ENCODE results near the gene EMILIN2. TPM values are rescaled to one million over a fixed set of nuclear protein-coding genes. Genes with fewer than 3 reads are reported as not detected.

The EMILIN2 gene
- total and polyA plus RNA-seq, 10 donors, result 7.5 to 47.7 (median 21.3) TPM

DNA sequence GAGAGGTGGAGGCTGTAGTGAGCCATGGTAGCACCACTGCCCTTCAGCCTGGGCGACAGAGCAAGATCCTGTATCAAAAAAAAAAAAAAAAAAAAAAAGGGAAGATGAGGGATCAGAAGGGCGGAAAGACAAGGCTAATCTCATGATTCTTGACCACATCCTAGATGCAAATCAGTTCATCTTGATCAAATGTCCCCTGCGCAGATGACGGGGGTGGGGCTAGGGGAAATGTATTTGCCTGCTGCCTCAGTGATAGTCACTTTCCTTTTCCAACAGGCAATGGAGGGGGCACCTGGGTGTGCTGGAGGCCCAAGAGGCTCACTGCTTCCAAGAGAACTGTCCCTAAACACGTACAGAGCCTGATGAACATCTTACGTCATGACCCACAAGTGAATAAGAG, 3.7 kb upstream of the EMILIN2 start:
- H3K27me3 ChIP-seq (replicated peaks in 1 of 7), result peaks cover 0 to 26% (median 13%) of the 10 kb centered on the region in 7 donors
- H3K9me3 ChIP-seq, result peaks cover 0 to 2% (median 0%) of the 10 kb centered on the region in 8 donors
- H3K27ac ChIP-seq, result peak overlapping the region in 1 of 8 donors; percentile 2
- WGBS, 5 donors, result 49 to 69% (median 66%) methylated on average over 5 to 6 of the region's 6 CpGs
- no peaks in the 10 kb centered on the region for H3K36me3 ChIP-seq
- H3K4me3 ChIP-seq, result no peak overlapping the region
- TF ChIP-seq POLR2A (IDR thresholded peaks at IDR 0.05) (no peak), POLR2AphosphoS5 (IDR thresholded peaks at IDR 0.05) (no peak)
- TF ChIP-seq, protein P1, sequence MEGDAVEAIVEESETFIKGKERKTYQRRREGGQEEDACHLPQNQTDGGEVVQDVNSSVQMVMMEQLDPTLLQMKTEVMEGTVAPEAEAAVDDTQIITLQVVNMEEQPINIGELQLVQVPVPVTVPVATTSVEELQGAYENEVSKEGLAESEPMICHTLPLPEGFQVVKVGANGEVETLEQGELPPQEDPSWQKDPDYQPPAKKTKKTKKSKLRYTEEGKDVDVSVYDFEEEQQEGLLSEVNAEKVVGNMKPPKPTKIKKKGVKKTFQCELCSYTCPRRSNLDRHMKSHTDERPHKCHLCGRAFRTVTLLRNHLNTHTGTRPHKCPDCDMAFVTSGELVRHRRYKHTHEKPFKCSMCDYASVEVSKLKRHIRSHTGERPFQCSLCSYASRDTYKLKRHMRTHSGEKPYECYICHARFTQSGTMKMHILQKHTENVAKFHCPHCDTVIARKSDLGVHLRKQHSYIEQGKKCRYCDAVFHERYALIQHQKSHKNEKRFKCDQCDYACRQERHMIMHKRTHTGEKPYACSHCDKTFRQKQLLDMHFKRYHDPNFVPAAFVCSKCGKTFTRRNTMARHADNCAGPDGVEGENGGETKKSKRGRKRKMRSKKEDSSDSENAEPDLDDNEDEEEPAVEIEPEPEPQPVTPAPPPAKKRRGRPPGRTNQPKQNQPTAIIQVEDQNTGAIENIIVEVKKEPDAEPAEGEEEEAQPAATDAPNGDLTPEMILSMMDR (IDR thresholded peaks at IDR 0.05 in 8 of 11, conservative IDR thresholded peaks at IDR 0.05 in 3 of 11), result no peak
- H3K4me1 ChIP-seq, result peaks cover 12 to 43% (median 25%) of the 10 kb centered on the region in 6 donors
- DNase-seq, result no peak
- intact Hi-C loops (cut with DNase I; ENCODE audit: low total_unique reads), result no loop called here

DNA sequence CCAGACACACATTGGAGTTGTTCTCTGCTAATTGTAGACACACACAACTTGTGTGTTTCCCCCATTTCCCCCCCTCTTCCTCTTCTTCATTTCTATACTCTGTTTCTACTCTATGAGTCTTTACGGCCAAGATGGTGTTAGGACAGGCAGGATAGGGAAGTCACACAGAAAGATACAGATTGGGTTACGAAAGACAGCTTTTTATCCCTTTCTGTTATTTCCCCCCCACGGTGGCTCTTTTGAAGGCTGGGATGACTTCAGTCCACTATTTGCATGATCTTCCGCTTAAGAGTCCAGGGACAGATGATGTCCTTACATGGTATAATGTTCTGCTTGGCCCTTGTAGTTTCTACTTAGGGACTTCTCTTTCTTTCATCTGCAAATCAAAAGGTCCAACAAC, 1.6 kb upstream of the EMILIN2 start:
- intact Hi-C loops (cut with DNase I; ENCODE audit: low total_unique reads), result no loop called here
- TF ChIP-seq POLR2AphosphoS5 (IDR thresholded peaks at IDR 0.05) (no peak), POLR2A (IDR thresholded peaks at IDR 0.05) (no peak)
- TF ChIP-seq, protein P1 (IDR thresholded peaks at IDR 0.05 in 8 of 11, conservative IDR thresholded peaks at IDR 0.05 in 3 of 11), result no peak

DNA sequence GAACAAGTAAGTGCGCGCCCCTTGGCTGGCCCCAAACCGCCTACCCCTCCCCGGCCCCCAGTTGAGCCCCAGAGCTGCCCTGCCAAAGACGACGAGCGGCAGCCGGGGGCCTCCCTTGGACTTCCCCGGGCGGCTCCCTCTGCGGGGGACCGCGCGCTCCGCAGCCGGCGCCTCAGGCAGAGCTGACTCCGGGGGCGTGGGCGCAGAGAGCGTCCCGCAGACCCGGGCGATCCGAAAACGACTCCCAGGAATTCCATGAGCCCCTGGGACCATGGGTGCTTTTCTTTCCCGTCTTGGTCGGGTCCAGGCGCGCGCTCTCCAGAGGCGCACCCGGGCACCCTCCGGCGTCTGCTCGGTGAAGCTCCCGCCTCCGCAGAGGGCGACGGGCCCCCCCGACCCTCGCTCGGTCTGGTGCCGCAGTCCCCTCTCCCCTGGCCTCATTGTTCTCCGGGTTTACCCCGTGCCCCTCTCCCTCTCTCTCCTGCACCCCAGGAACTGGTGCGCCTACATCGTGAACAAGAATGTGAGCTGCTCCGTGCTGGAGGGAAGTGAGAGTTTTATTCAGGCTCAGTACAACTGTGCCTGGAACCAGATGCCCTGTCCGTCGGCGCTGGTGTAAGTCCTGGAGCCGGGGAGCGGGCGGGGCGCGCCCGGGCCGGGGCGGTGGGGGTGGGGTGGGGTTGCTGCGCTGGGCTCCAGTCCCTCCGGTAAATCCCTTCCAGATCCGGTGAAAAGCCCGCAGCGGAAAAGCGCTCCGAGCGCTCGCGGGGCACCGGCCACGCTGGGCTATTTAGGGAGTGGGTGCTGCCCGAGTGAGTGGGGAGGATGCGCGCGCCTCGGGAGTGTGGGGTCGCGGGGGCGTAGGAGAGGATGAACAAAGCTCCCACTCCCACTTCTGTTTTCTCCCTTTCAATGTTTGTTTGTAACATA, 776 bp downstream of the EMILIN2 start:
- H3K9me3 ChIP-seq, result no peaks in the 10 kb centered on the region
- peak overlapping the region in 7 of 8 donors; percentile 38 to 87 (median 76) for H3K27ac ChIP-seq
- peak; percentile 86 for DNase-seq
- peaks cover 21 to 56% (median 34%) of the 10 kb centered on the region in 6 donors for H3K4me1 ChIP-seq
- WGBS, 5 donors, result 1 to 2% (median 1%) methylated on average over 55 to 80 of the region's 80 CpGs
- H3K4me3 ChIP-seq, result peak overlapping the region; percentile 48 to 78 (median 64)
- H3K27me3 ChIP-seq (replicated peaks in 1 of 7), result peaks cover 0 to 70% (median 31%) of the 10 kb centered on the region in 7 donors
- TF ChIP-seq POLR2A (IDR thresholded peaks at IDR 0.05) (no peak), POLR2AphosphoS5 (IDR thresholded peaks at IDR 0.05) (peak in 1 of 3 donors; percentile 46)
- TF ChIP-seq, protein P1 (IDR thresholded peaks at IDR 0.05 in 8 of 11, conservative IDR thresholded peaks at IDR 0.05 in 3 of 11), result peak in 1 of 11 experiments; percentile 6
- intact Hi-C loops (cut with DNase I; ENCODE audit: low total_unique reads), result no loop called here
- H3K36me3 ChIP-seq, result peaks cover 0 to 6% (median 0%) of the 10 kb centered on the region in 6 donors

More for the DNA sequence above, 1.6 kb upstream of the EMILIN2 start:
- Histone ChIP-seq H3K9me3 (no peaks in the 10 kb centered on the region), H3K4me1 (peaks cover 21 to 56% (median 34%) of the 10 kb centered on the region in 6 donors), H3K4me3 (no peak overlapping the region), H3K36me3 (no peaks in the 10 kb centered on the region), H3K27ac (peak overlapping the region in 4 of 8 donors; percentile 14 to 87 (median 82)), H3K27me3 (replicated peaks in 1 of 7) (peaks cover 0 to 47% (median 29%) of the 10 kb centered on the region in 7 donors)
- WGBS, 5 donors, result 33 to 78% (median 48%) methylated on average over 4 of the region's 4 CpGs
- DNase-seq, result no peak

Data from spleen (tissue), 11 donors.